Muscle layer of colon (tissue), 2 donors: ENCODE measurements around the gene CITED2.

Experiments
- H3K27ac ChIP-seq: one replicate; pipeline ENCODE4 v1.7.0; 2013; ENCODE audit warnings: low read depth, mild to moderate bottlenecking, low read length, moderate library complexity
- H3K27me3 ChIP-seq, 2 donors: one replicate each; pipeline ENCODE4 v1.7.0; 2013; ENCODE audit warnings: low read length in 2 of 2, mild to moderate bottlenecking in 2 of 2; ENCODE audit not compliant: insufficient read depth in 2 of 2, control insufficient read depth in 1 of 2
- H3K36me3 ChIP-seq: one replicate; pipeline ENCODE4 v1.7.0; 2013; ENCODE audit warnings: mild to moderate bottlenecking, low read length; ENCODE audit not compliant: insufficient read depth
- H3K4me1 ChIP-seq: one replicate; pipeline ENCODE4 v1.7.0; 2013; ENCODE audit warnings: mild to moderate bottlenecking, low read length; ENCODE audit not compliant: insufficient read depth
- H3K4me3 ChIP-seq, 2 donors: one replicate each; pipeline ENCODE4 v1.7.0; 2013; ENCODE audit warnings: low read length in 2 of 2, low read depth in 1 of 2, mild to moderate bottlenecking in 1 of 2, moderate library complexity in 1 of 2
- H3K9ac ChIP-seq: one replicate; pipeline ENCODE4 v1.7.0; 2013; ENCODE audit warnings: low read length
- H3K9me3 ChIP-seq: one replicate; pipeline ENCODE4 v1.7.0; 2013; ENCODE audit warnings: mild to moderate bottlenecking, low read length
- donor health status: abdominal sarcoma.
- donor health status: Adenocarcinoma of cecum.

Gene CITED2

GRCh38 chr6:139356924-139357323, 17.5 kb downstream of the CITED2 start:
- H3K9ac ChIP-seq, result no peak overlapping the region
- H3K4me3 ChIP-seq, result no peak overlapping the region
- no peaks in the 10 kb centered on the region for H3K4me1 ChIP-seq
- no peaks in the 10 kb centered on the region for H3K36me3 ChIP-seq
- no peaks in the 10 kb centered on the region for H3K9me3 ChIP-seq
- H3K27me3 ChIP-seq, result no peaks in the 10 kb centered on the region
- H3K27ac ChIP-seq, result no peak overlapping the region

DNA sequence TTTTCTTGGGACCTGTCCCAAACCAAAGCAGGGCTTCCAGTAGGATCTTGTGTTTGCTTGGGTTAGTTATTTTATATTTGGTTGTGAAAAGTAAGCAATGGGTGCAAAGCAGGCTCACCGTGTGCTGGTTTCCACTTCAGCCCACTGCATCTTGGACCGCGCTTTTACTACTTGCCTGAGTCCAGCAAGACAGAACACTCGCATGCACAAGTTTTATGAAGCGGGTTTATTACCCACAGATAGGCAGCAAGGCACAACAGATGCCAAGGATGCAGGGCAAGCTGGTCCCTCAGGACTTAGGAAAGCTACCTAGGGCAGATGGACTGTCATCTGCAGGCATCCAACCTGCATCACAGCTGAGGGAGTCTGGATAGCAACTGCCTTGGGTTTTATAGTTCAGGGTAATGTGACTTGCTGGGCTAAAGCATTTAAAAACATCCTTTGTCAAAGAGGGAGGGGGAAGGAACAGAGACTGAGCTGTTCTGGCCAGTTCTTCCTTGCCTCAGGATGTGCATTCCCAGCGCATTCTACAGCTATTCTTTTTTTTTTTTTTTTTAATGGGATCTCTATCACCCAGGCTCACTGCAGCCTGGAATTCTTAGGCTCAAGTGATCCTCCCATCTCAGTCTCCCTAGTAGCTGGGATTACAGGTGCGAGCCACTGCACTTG, 18.5 kb downstream of the CITED2 start:
- no peak overlapping the region for H3K9ac ChIP-seq
- no peak overlapping the region for H3K27ac ChIP-seq

DNA sequence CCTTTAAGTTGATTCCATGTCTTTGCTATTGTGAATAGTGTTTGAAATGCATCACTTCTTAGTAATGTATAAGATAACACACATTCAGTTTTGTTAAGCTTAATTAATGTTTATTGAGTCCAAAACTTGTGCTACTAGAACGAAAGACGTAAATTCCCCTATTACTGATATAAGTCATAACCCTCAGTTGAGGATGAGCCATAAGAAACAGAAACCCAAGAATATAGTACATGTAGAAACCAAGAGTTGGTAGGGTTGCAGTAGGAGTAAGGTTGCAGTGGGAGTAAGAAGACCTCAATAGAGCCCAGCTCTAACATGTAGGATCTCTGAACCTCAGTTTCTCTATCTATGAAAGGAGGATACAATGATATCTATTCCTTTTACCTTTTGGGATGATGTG, 19.3 kb downstream of the CITED2 start:
- Histone ChIP-seq H3K36me3 (no peaks in the 10 kb centered on the region), H3K27ac (no peak overlapping the region), H3K9me3 (no peaks in the 10 kb centered on the region), H3K9ac (no peak overlapping the region), H3K4me1 (no peaks in the 10 kb centered on the region), H3K4me3 (no peak overlapping the region), H3K27me3 (no peaks in the 10 kb centered on the region)

More for the DNA sequence above, 18.5 kb downstream of the CITED2 start:
- H3K9me3 ChIP-seq, result no peaks in the 10 kb centered on the region
- H3K4me3 ChIP-seq, result no peak overlapping the region
- no peaks in the 10 kb centered on the region for H3K27me3 ChIP-seq
- H3K36me3 ChIP-seq, result no peaks in the 10 kb centered on the region
- no peaks in the 10 kb centered on the region for H3K4me1 ChIP-seq

- no peaks in the 10 kb centered on the region for H3K9me3 ChIP-seq
- H3K36me3 ChIP-seq, result no peaks in the 10 kb centered on the region
- no peaks in the 10 kb centered on the region for H3K4me1 ChIP-seq
- no peaks in the 10 kb centered on the region for H3K27me3 ChIP-seq
- no peak overlapping the region for H3K9ac ChIP-seq
- no peak overlapping the region for H3K4me3 ChIP-seq
- H3K27ac ChIP-seq, result no peak overlapping the region
Observed at GRCh38 chr6:139354189-139354588, 20.3 kb downstream of the CITED2 start.

DNA sequence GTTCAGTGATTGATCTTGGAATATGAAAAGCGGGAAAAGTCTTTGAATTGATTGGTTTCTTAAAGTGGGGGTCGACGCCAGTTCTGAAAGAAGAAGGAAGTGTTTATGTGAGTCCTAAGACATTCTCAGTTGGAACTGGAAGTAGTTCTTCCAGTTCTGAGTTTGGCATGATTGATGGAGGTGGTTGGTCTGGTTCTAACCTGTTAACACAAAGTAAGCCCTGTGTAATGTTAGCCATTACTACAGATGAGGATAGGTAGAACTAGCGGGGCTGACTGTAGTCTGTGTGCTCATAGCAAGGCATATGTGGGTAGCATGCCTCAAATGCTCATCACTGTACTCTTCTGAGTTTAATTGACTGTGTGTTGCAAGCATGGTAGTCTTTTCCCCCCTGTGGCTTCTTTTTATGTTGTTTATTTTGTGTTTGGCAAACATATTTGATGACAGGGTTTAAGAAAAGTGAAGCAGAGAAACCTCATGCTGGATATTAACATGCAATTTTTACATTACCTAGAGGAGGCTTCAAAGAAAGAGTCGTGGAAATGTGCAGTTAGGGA, 24.9 kb downstream of the CITED2 start:
- Histone ChIP-seq H3K4me3 (no peak overlapping the region), H3K9me3 (no peaks in the 10 kb centered on the region), H3K27me3 (no peaks in the 10 kb centered on the region), H3K9ac (no peak overlapping the region), H3K27ac (no peak overlapping the region), H3K36me3 (no peaks in the 10 kb centered on the region), H3K4me1 (no peaks in the 10 kb centered on the region)

GRCh38 chr6:139346392-139346791, 28.1 kb downstream of the CITED2 start:
- Histone ChIP-seq H3K36me3 (no peaks in the 10 kb centered on the region), H3K9ac (no peak overlapping the region), H3K27ac (no peak overlapping the region), H3K27me3 (no peaks in the 10 kb centered on the region), H3K4me1 (no peaks in the 10 kb centered on the region), H3K4me3 (no peak overlapping the region), H3K9me3 (no peaks in the 10 kb centered on the region)

DNA sequence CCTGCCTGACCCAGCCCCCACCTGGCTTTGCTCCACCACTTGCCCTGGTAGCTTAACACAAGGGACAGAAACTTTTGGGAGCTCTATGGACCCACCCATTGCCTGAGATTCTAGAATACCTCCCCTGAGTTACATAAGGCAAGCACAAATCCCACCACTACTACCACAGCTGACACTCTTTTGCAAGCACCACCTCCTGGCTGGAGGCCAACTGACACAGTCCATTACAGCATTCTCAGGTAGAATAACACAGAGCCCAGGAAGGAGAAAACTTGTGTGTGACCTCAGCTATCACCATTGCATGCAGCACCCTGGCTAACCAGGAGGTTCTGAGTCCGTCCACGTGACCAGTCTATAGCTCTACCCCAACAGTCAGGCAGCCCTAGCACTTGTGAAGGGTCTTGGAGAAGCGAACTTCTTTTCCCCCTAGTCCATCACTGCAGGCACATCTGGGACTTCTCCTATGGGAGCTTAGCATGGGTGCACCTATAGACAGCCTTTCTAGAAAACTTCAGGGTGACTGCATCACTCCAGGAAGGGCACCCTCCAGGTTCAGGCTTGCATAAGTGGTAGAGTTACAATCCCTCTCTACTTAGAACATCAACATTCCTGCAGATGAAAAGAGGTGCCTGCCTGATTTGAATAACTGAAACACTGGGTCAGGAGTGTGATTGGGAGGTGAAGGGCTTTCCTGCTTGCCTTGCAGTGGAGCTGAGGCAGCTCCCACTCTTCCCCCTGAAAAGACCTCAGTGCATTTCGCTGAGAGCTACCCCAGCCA, 30.1 kb downstream of the CITED2 start:
- H3K27ac ChIP-seq, result no peak overlapping the region
- no peak overlapping the region for H3K4me3 ChIP-seq
- H3K27me3 ChIP-seq, result no peaks in the 10 kb centered on the region
- H3K9ac ChIP-seq, result no peak overlapping the region
- no peaks in the 10 kb centered on the region for H3K4me1 ChIP-seq
- H3K36me3 ChIP-seq, result no peaks in the 10 kb centered on the region
- no peaks in the 10 kb centered on the region for H3K9me3 ChIP-seq

DNA sequence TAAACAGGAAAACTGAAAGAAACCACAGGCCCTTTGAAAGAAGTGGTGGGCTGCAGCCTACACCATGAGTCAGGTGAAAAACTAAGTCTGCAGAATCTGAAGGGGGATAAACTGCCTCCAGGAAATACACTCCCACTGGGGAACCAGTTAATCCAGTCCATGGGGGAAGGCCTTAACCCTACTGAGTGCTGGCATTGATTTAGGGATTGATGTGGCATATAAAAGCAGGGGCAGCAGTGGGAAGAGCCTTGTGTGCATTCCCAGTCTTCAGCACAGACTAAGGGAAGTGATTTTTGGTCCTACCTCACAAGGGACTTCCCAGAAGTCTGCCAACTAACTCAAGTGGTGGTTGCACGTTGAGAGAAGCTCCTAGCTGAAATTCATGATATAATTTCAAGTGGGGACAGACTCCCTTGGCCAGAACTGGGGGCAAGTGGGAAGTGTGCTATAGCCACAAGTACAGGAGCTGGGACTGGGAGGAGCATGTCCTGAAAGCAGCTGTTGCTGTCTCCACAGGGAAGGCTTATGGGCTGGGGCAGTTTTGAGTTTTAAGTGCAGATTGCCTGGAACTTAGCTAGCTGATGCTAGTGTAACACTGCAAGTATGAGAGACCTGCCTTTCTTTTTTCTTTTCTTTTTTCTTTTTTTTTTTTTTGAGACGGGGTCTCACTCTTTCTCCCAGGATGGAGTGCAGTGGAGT, 31.2 kb downstream of the CITED2 start:
- Histone ChIP-seq H3K27me3 (no peaks in the 10 kb centered on the region), H3K9ac (no peak overlapping the region), H3K9me3 (no peaks in the 10 kb centered on the region), H3K4me3 (no peak overlapping the region), H3K4me1 (peaks cover 5% of the 10 kb centered on the region), H3K27ac (no peak overlapping the region), H3K36me3 (no peaks in the 10 kb centered on the region)

DNA sequence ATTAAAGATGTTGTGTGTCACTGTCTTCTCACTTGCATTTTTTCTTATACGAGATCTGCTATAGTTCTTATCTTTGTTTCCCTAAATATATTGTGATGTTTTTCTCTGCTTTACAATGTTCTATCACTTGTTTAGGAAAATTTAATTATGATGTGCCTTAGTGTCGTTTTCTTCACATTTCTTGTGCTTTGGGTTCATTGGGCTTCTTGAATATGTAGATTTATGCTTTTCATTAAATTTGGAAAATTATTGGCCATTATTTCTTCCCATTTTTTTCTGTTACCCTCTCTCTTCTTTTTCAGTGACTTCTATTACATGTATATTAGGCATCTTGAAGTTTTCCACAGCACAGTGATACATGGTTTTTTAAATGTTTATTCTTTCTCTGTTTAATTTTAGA, 33.4 kb downstream of the CITED2 start:
- Histone ChIP-seq H3K9ac (no peak overlapping the region), H3K9me3 (no peaks in the 10 kb centered on the region), H3K27ac (no peak overlapping the region), H3K27me3 (no peaks in the 10 kb centered on the region), H3K4me3 (no peak overlapping the region), H3K36me3 (no peaks in the 10 kb centered on the region), H3K4me1 (peaks cover 6% of the 10 kb centered on the region)

DNA sequence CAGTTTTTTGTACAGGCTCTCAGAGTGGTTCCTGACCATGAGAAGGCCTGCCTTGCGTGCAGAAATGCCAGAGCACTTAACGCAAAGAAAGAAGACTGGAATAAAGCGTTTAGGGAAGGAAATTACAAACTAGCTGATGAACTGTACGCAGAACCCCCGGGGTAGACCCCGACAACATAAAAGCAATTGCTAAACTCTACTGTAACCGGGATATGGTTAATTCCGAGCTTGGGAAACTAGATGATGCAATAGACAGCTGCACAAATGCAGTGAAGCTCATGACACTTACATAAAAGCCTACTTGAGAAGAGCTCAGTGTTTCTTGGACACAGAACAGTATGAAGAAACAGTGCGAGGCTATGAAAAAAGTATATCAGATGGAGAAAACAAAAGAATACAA, 35.7 kb downstream of the CITED2 start:
- Histone ChIP-seq H3K9me3 (no peaks in the 10 kb centered on the region), H3K27ac (no peak overlapping the region), H3K4me1 (peaks cover 6% of the 10 kb centered on the region), H3K4me3 (no peak overlapping the region), H3K9ac (no peak overlapping the region), H3K36me3 (no peaks in the 10 kb centered on the region), H3K27me3 (no peaks in the 10 kb centered on the region)

- H3K9ac ChIP-seq, result no peak overlapping the region
- no peaks in the 10 kb centered on the region for H3K9me3 ChIP-seq
- H3K4me3 ChIP-seq, result no peak overlapping the region
- H3K27me3 ChIP-seq, result no peaks in the 10 kb centered on the region
- peaks cover 6% of the 10 kb centered on the region for H3K4me1 ChIP-seq
- H3K36me3 ChIP-seq, result no peaks in the 10 kb centered on the region
- no peak overlapping the region for H3K27ac ChIP-seq
Observed at GRCh38 chr6:139337830-139338229, 36.6 kb downstream of the CITED2 start.
